ENCODE measurements around the gene WDHD1. TPM values are rescaled to one million over a fixed set of nuclear protein-coding genes. Genes with fewer than 3 reads are reported as not detected.

Gene WDHD1
- total RNA-seq, 1 donor from 2014 or later: 9.3 TPM

- ATAC-seq (ENCODE audit: low read depth): no peak
- TF ChIP-seq, protein P1, sequence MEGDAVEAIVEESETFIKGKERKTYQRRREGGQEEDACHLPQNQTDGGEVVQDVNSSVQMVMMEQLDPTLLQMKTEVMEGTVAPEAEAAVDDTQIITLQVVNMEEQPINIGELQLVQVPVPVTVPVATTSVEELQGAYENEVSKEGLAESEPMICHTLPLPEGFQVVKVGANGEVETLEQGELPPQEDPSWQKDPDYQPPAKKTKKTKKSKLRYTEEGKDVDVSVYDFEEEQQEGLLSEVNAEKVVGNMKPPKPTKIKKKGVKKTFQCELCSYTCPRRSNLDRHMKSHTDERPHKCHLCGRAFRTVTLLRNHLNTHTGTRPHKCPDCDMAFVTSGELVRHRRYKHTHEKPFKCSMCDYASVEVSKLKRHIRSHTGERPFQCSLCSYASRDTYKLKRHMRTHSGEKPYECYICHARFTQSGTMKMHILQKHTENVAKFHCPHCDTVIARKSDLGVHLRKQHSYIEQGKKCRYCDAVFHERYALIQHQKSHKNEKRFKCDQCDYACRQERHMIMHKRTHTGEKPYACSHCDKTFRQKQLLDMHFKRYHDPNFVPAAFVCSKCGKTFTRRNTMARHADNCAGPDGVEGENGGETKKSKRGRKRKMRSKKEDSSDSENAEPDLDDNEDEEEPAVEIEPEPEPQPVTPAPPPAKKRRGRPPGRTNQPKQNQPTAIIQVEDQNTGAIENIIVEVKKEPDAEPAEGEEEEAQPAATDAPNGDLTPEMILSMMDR (IDR thresholded peaks at IDR 0.05): no peak
- Mint-ChIP-seq H3K27me3 (no peaks in the 10 kb centered on the region), H3K27ac (no peak overlapping the region), H3K9me3 (no peaks in the 10 kb centered on the region), H3K4me3 (no peak overlapping the region), H3K4me1 (no peaks in the 10 kb centered on the region), H3K36me3 (ENCODE audit: low read depth) (peaks cover 11% of the 10 kb centered on the region)
- POLR2A ChIA-PET: no interaction called here
- no peak for DNase-seq
- intact Hi-C loops (cut with micrococcal nuclease): loop anchor here (1.0 to 5.0 kb wide), 2 partner anchors 174 to 417 kb away; no protein-coding TSS in a partner anchor
- CTCF ChIA-PET: interaction anchor here (0.7 to 1.5 kb wide), 4 partner anchors 24 to 418 kb away, joined by 3 to 7 read pairs (median 4); no protein-coding TSS in a partner anchor
Observed at GRCh38 chr14:54981698-54982097, 45.2 kb downstream of the WDHD1 start.

GRCh38 chr14:54979039-54979438 lies 47.9 kb downstream of the WDHD1 start:
- ATAC-seq (ENCODE audit: low read depth) (no peak), DNase-seq (no peak)
- intact Hi-C loops (cut with micrococcal nuclease): no loop called here
- ChIA-PET CTCF (no interaction called here), POLR2A (no interaction called here)
- no peak overlapping the region for H3K27ac Mint-ChIP-seq
- no peaks in the 10 kb centered on the region for H3K4me1 Mint-ChIP-seq
- H3K4me3 Mint-ChIP-seq: no peak overlapping the region
- H3K9me3 Mint-ChIP-seq: no peaks in the 10 kb centered on the region
- peaks cover 4% of the 10 kb centered on the region for H3K36me3 Mint-ChIP-seq (ENCODE audit: low read depth)
- H3K27me3 Mint-ChIP-seq: no peaks in the 10 kb centered on the region
- TF ChIP-seq, protein P1 (IDR thresholded peaks at IDR 0.05): no peak

- Mint-ChIP-seq H3K4me3 (no peak overlapping the region), H3K9me3 (no peaks in the 10 kb centered on the region), H3K27me3 (no peaks in the 10 kb centered on the region), H3K4me1 (no peaks in the 10 kb centered on the region), H3K36me3 (ENCODE audit: low read depth) (peaks cover 2% of the 10 kb centered on the region), H3K27ac (no peak overlapping the region)
- no peak for ATAC-seq (ENCODE audit: low read depth)
- CTCF ChIA-PET: interaction anchor here (0.6 kb wide), 1 partner anchor 180 kb away, joined by 3 read pairs; no protein-coding TSS in a partner anchor
- POLR2A ChIA-PET: no interaction called here
- intact Hi-C loops (cut with micrococcal nuclease): no loop called here
- TF ChIP-seq, protein P1 (IDR thresholded peaks at IDR 0.05): no peak
- no peak for DNase-seq
Observed at GRCh38 chr14:54976316-54976715, 50.6 kb downstream of the WDHD1 start.

GRCh38 chr14:54975856-54976255 lies 51.0 kb downstream of the WDHD1 start:
- H3K27me3 Mint-ChIP-seq: no peaks in the 10 kb centered on the region
- intact Hi-C loops (cut with micrococcal nuclease): no loop called here
- H3K36me3 Mint-ChIP-seq (ENCODE audit: low read depth): peaks cover 2% of the 10 kb centered on the region
- CTCF ChIA-PET: no interaction called here
- TF ChIP-seq, protein P1 (IDR thresholded peaks at IDR 0.05): no peak
- no peak overlapping the region for H3K4me3 Mint-ChIP-seq
- no peak for DNase-seq
- H3K27ac Mint-ChIP-seq: no peak overlapping the region
- no peaks in the 10 kb centered on the region for H3K4me1 Mint-ChIP-seq
- ATAC-seq (ENCODE audit: low read depth): no peak
- POLR2A ChIA-PET: no interaction called here
- H3K9me3 Mint-ChIP-seq: no peaks in the 10 kb centered on the region

DNA sequence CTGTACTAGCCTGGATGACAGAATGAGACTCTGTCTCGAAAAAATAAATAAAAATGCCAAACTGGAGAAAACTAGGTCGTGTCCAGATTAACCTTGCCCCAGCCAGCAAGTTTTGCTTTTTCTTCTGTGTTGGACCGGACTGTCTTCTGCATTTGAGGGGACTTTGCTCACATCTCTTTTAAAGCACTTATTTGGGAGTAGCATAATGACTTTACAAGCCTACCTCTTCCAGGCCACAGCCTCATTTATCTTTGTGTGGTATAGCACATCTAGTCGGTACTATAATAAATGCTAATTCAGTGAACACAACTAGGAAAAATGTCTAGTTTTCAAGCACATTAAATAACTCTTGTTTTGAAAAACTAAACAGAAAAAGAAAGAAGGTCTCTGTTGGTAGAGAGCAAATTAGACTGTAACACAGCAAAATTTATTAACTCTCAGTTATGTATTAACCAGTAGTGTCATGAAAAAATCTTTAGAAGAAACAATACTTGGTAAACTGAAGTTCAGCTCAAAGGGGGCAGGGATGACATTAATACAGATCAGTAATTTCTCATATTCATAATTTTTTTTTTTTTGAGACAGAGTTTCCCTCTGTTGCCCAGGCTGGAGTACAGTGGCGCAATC lies 52.0 kb downstream of the WDHD1 start:
- Mint-ChIP-seq H3K27ac (no peak overlapping the region), H3K36me3 (ENCODE audit: low read depth) (no peaks in the 10 kb centered on the region), H3K9me3 (no peaks in the 10 kb centered on the region), H3K4me1 (no peaks in the 10 kb centered on the region), H3K4me3 (no peak overlapping the region), H3K27me3 (no peaks in the 10 kb centered on the region)
- ChIA-PET CTCF (no interaction called here), POLR2A (no interaction called here)
- DNase-seq (no peak), ATAC-seq (ENCODE audit: low read depth) (no peak)
- TF ChIP-seq, protein P1 (IDR thresholded peaks at IDR 0.05): no peak
- intact Hi-C loops (cut with micrococcal nuclease): no loop called here
